ENCODE measurements around the gene BMP8A. TPM values are rescaled to one million over a fixed set of nuclear protein-coding genes. Genes with fewer than 3 reads are reported as not detected.
"Not testable (repeated sequence)": the region's sequence is repeated elsewhere in the genome, so short reads cannot be mapped to it uniquely, and the experiment has no call there.

The BMP8A gene
- total and polyA plus RNA-seq, 2 of the 8 experiments (the other 6 are each of a cell fraction or from before 2014, with no cell fraction given): 0.38 to 0.43 TPM

- H2BK15ac ChIP-seq (ENCODE audit: low read length); POLR2A ChIA-PET (ENCODE audit: partially characterized antibody); H4K8ac ChIP-seq (ENCODE audit: extremely low read depth, insufficient read depth, low read length); H4K20me1 ChIP-seq (replicated peaks in 1 of 2; ENCODE audit: control insufficient read depth in 1 of 2, insufficient read depth in 2 of 2, low read length in 2 of 2); H3K27ac ChIP-seq (ENCODE audit: low read depth, low read length); H3K56ac ChIP-seq (replicated peaks; ENCODE audit: insufficient read length, low read depth, low read length); H3K23ac ChIP-seq (ENCODE audit: insufficient read length); H2BK5ac ChIP-seq (ENCODE audit: low read depth, low read length); H2BK120ac ChIP-seq (replicated peaks; ENCODE audit: low read depth, low read length); H3K79me2 ChIP-seq (ENCODE audit: control insufficient read depth in 1 of 2, insufficient read depth in 2 of 2, low read length in 2 of 2); H3K4me2 ChIP-seq (ENCODE audit: insufficient read depth in 1 of 2, low read depth in 2 of 2, low read length in 2 of 2); H3K4ac ChIP-seq (replicated peaks; ENCODE audit: insufficient read length, low read depth, low read length); H3K23me2 ChIP-seq (ENCODE audit: low read depth, low read length); H3K4me1 ChIP-seq (replicated peaks in 1 of 4; ENCODE audit: control insufficient read depth in 3 of 4, insufficient read depth in 4 of 4, low read length in 3 of 4); H2AFZ ChIP-seq (ENCODE audit: low read length); H3K9me3 ChIP-seq (ENCODE audit: insufficient read depth in 2 of 2, low read depth in 1 of 2, low read length in 1 of 2); DNase-seq (ENCODE audit: low read depth in 1 of 2, low spot score in 2 of 2); CTCF ChIA-PET (ENCODE audit: partially characterized antibody); H3K14ac ChIP-seq (ENCODE audit: insufficient read length); H4K91ac ChIP-seq (replicated peaks; ENCODE audit: insufficient read length, low read length); H2BK20ac ChIP-seq (ENCODE audit: low read length); H2BK12ac ChIP-seq (ENCODE audit: low read depth, low read length); H3K4me3 ChIP-seq (ENCODE audit: extremely low read depth in 1 of 4, insufficient read depth in 2 of 4, low read depth in 3 of 4, low read length in 4 of 4); H4K5ac ChIP-seq (ENCODE audit: insufficient read length, low read depth, low read length); H3K36me3 ChIP-seq (ENCODE audit: control insufficient read depth in 2 of 4, insufficient read depth in 4 of 4, low read length in 3 of 4); H3K18ac ChIP-seq (ENCODE audit: extremely low read depth, low read length); H3K9ac ChIP-seq (replicated peaks in 1 of 4; ENCODE audit: extremely low read depth in 1 of 4, low read depth in 3 of 4, low read length in 3 of 4); FAIRE-seq; H3K79me1 ChIP-seq (ENCODE audit: low read depth, low read length); H2AK5ac ChIP-seq (ENCODE audit: low read depth, low read length): not testable (repeated sequence)
- H3K27me3 ChIP-seq (replicated peaks in 1 of 4; ENCODE audit: control insufficient read depth in 3 of 4, extremely low read depth in 1 of 4, insufficient read depth in 3 of 4, low read length in 3 of 4): peaks cover 13 to 28% (median 23%) of the 10 kb centered on the region in 4 experiments
- WGBS, 2 experiments (ENCODE audit: extremely low coverage in 1 of 2, insufficient coverage in 1 of 2, insufficient read length in 1 of 2, insufficient replicate concordance in 2 of 2, low coverage in 1 of 2, low lambda C conversion rate in 2 of 2, missing lambda C conversion rate in 1 of 2): 89% methylated on average over 5 of the region's 5 CpGs; no CpG with 5 or more reads in 1 of the 2 experiments
Observed at GRCh38 chr1:39496520-39496919, 5.1 kb downstream of the BMP8A start.

Measured in H1 (cell line).